Fibroblast of lung (primary cell): ENCODE results near the gene AMBRA1.

Experiments
- CTCF ChIP-seq, 2 donors: IDR thresholded peaks in 1 of 2; conservative IDR thresholded peaks in 1 of 2; 1 replicate in 1 of 2; 2 replicates in 1 of 2; pipeline ENCODE4 v1.5.1; 2011 to 2012; ENCODE audit warnings: low read length in 2 of 2, control low read depth in 1 of 2, inconsistent platforms in 1 of 2, low read depth in 1 of 2, mild to moderate bottlenecking in 1 of 2
- EZH2 ChIP-seq: IDR thresholded peaks from 2 replicates; pipeline ENCODE4 v1.5.1; 2012; ENCODE audit warnings: low read length, control low read depth, mild to moderate bottlenecking; ENCODE audit errors: missing control alignments

- no peak for TF ChIP-seq CTCF (conservative IDR thresholded peaks at IDR 0.05 in 1 of 2, IDR thresholded peaks at IDR 0.05 in 1 of 2; ENCODE audit: low read depth in 1 of 2, low read length in 2 of 2)
- no peak for TF ChIP-seq EZH2
Measured at GRCh38 chr11:46458491-46458890, 135.3 kb downstream of the AMBRA1 start.
